WERI-Rb-1 (cell line): Measurements from ENCODE around the gene CIZ1.
"Not testable (repeated sequence)": the region's sequence is repeated elsewhere in the genome, so short reads cannot be mapped to it uniquely, and the experiment has no call there.

Experiments used
- DNase-seq: peaks from one replicate; pipeline ENCODE4 v3.0.0-alpha.2; 2020
- H3K27ac ChIP-seq: fragments of 250-450 bp; sonication (Bioruptor Pico); 2 replicates; pipeline ENCODE4 v1.5.1; 2020; ENCODE audit warnings: mild to moderate bottlenecking, moderate library complexity
- H3K27me3 ChIP-seq: fragments of 250-450 bp; sonication (Bioruptor Pico); 2 replicates; pipeline ENCODE4 v1.5.1; 2021; ENCODE audit warnings: mild to moderate bottlenecking, low read depth, moderate library complexity; ENCODE audit not compliant: insufficient read depth, severe bottlenecking
- H3K36me3 ChIP-seq: fragments of 250-450 bp; sonication (Bioruptor Pico); 2 replicates; pipeline ENCODE4 v1.5.1; 2020; ENCODE audit warnings: mild to moderate bottlenecking, moderate library complexity
- H3K4me3 ChIP-seq: 2 replicates; pipeline ENCODE4 v1.5.1; 2011; ENCODE audit warnings: low read depth, mild to moderate bottlenecking, control low read depth, low read length
- H3K9me3 ChIP-seq: fragments of 250-450 bp; sonication (Bioruptor Pico); 2 replicates; pipeline ENCODE4 v1.5.1; 2021; ENCODE audit warnings: mild to moderate bottlenecking, moderate library complexity; ENCODE audit not compliant: severe bottlenecking
- TF ChIP-seq, protein P1 (sequence below): IDR thresholded peaks from 2 replicates; pipeline ENCODE4 v1.5.1; 2011; ENCODE audit warnings: low read depth, mild to moderate bottlenecking, control low read depth, inconsistent platforms, low read length

CIZ1 gene

DNA sequence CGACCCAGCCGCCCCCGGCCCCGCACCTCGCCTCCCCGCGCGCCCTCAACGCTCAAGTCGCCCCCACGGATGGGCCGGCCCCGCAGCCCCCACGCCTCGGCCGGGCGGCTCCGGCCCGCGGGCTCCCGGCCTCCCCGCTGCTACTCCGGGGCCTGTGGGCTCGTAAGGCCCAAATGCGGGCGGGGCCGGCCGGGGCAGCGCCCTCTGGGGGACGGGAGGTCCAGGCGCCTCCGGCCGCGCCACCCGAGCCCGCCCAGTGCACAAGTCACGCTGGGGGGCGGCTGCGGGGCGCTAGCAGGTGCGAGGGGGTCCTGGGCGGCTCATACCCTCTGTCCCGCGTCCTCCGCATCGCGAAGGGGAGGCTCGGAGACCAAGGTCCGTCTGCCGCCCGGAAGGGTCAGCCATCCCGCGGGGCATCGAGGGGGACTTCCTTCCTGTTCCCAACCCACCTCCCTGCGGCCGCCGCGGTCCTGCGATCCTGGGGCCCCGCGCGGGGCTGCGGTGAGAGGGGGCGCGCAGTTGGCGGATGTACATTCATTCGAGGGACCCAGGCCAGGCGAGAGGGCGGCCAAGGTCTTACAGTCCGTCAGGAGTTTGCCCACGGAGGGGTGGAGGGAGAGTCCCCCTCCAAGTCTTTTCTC, at the start of gene CIZ1:
TSS of gene CIZ1 (minus strand) at position 167 of the 641 bp plus-strand sequence. CDS start 715 bp downstream, outside the sequence.
- TF ChIP-seq, protein P1, sequence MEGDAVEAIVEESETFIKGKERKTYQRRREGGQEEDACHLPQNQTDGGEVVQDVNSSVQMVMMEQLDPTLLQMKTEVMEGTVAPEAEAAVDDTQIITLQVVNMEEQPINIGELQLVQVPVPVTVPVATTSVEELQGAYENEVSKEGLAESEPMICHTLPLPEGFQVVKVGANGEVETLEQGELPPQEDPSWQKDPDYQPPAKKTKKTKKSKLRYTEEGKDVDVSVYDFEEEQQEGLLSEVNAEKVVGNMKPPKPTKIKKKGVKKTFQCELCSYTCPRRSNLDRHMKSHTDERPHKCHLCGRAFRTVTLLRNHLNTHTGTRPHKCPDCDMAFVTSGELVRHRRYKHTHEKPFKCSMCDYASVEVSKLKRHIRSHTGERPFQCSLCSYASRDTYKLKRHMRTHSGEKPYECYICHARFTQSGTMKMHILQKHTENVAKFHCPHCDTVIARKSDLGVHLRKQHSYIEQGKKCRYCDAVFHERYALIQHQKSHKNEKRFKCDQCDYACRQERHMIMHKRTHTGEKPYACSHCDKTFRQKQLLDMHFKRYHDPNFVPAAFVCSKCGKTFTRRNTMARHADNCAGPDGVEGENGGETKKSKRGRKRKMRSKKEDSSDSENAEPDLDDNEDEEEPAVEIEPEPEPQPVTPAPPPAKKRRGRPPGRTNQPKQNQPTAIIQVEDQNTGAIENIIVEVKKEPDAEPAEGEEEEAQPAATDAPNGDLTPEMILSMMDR = peak; percentile 88
- Histone ChIP-seq H3K27ac (peak within 1 kb of the TSS; percentile 87), H3K27me3 (no peaks in the 10 kb centered on the region), H3K4me3 (peak within 1 kb of the TSS; percentile 72), H3K9me3 (no peaks in the 10 kb centered on the region), H3K36me3 (peaks cover 36% of the 10 kb centered on the region)
- DNase-seq = peak; percentile 83

DNA sequence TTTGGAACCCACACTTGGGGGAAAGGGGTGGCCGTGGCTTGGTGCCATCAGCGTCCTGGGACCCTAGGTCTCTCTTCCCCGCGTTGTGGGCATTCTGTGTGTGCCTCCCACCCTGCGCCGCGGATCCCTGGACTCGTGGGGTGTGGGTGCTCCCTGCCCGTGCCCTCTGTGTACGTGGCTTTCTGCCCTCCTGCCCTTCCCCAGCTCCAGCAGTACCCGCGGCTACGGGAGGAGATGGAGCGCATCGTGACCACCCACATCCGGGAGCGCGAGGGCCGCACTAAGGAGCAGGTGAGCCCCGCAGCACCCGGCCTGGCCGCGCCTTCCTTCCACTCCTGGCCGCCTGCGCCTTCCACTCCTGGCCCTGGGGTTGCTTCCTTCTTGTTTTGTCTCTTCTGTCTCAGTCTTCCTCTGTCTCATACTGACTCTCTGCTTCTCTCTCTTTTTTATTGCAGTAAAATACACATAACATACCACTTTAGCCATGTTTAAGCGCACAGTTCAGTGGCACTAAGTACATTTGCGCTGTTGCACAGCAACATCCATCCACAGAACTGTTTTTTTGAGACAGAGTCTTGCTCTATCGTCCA, 42.5 kb upstream of the CIZ1 start:
- TF ChIP-seq, protein P1 = no peak
- no peak for DNase-seq

GRCh38 chr9:128232528-128233428, 41.4 kb upstream of the CIZ1 start:
- DNase-seq = no peak
- peaks cover 63% of the 10 kb centered on the region for H3K36me3 ChIP-seq
- no peak overlapping the region for H3K4me3 ChIP-seq
- H3K27ac ChIP-seq = no peak overlapping the region
- H3K9me3 ChIP-seq = no peaks in the 10 kb centered on the region
- H3K27me3 ChIP-seq = no peaks in the 10 kb centered on the region
- TF ChIP-seq, protein P1 = no peak

More for the DNA sequence above, 42.5 kb upstream of the CIZ1 start:
- Histone ChIP-seq H3K9me3 (no peaks in the 10 kb centered on the region), H3K36me3 (peaks cover 61% of the 10 kb centered on the region), H3K27me3 (no peaks in the 10 kb centered on the region), H3K4me3 (no peak overlapping the region), H3K27ac (no peak overlapping the region)

- Histone ChIP-seq H3K4me3 (no peak overlapping the region), H3K27ac (no peak overlapping the region), H3K9me3 (no peaks in the 10 kb centered on the region), H3K36me3 (peaks cover 58% of the 10 kb centered on the region), H3K27me3 (no peaks in the 10 kb centered on the region)
- TF ChIP-seq, protein P1 = no peak
- DNase-seq = no peak
These were observed 40.5 kb upstream of the CIZ1 start for GRCh38 chr9:128231638-128232527.

DNA sequence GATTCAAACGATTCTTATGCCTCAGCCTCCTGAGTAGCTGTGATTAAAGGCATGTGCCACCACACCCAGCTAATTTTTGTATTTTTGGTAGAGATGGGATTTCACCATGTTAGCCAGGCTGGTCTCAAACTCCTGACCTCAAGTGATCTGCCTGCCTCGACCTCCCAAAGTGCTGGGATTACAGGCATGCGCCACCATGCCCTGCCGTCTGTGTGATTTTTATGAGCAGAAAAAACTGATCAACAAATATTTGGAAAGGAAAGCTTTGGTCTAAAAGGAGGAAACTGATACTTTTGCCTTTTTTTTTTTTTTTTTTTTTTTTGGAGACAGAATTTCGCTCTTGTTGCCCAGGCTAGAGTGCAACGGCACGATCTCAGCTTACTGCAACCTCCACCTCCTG, 39.5 kb upstream of the CIZ1 start:
- peaks cover 58% of the 10 kb centered on the region for H3K36me3 ChIP-seq
- H3K4me3 ChIP-seq, H3K27me3 ChIP-seq, H3K27ac ChIP-seq, DNase-seq, H3K9me3 ChIP-seq: not testable (repeated sequence)
